Choroid plexus epithelial cell (primary cell): ENCODE measurements around the gene APC2.
A peak's percentile ranks its signal among the peaks of the same experiment; 100 is the strongest.
"Not testable (repeated sequence)": the region's sequence is repeated elsewhere in the genome, so short reads cannot be mapped to it uniquely, and the experiment has no call there.

Source experiments
- DNase-seq: peaks from one replicate; pipeline ENCODE4 v3.0.0-alpha.2; 2010; ENCODE audit warnings: low read depth
- H3K4me3 ChIP-seq: 2 replicates; pipeline ENCODE4 v1.5.1; 2011; ENCODE audit warnings: low read depth, mild to moderate bottlenecking, control low read depth, low read length, moderate library complexity
- TF ChIP-seq, protein P1 (sequence below): conservative IDR thresholded peaks from 2 replicates; pipeline ENCODE4 v1.5.1; 2011; ENCODE audit warnings: low read depth, mild to moderate bottlenecking, control low read depth, inconsistent platforms, low read length, moderate library complexity

Gene APC2

DNA sequence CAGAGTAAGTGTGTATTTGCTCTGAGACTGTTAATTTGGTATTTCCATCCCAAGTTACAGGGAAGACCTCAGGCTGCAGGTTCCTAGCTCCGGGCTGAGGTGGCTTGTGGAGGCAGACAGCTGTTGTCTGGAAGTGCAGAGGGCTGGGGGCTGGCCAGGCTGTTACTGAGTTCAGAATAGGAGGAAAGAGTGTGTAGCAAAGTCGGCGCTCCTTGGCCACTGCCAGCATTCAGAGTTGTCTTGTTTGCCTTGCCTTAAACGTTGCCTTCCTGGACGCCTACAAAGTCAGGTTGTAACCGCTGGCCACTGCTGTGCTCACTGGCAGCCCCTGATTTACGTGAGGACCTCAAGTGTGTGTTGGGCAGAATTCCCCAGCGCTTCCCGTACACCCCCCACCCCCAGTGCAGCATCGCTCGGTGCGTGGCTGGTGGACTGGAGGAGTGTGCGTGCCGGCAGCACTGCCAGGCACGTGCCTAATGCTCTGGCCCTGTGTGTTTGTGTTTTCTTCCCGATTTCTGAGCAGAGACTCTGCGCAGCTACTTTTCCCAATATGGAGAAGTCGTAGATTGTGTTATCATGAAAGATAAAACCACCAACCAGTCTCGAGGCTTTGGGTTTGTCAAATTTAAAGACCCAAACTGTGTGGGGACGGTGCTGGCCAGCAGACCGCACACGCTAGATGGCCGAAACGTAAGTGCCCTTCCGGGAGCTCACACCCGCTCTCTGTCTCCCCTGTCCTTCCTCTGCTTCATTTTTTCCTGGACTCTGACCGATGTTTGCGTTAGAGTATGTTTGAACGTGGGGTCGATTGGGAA lies 32.0 kb upstream of the APC2 start:
- TF ChIP-seq, protein P1, sequence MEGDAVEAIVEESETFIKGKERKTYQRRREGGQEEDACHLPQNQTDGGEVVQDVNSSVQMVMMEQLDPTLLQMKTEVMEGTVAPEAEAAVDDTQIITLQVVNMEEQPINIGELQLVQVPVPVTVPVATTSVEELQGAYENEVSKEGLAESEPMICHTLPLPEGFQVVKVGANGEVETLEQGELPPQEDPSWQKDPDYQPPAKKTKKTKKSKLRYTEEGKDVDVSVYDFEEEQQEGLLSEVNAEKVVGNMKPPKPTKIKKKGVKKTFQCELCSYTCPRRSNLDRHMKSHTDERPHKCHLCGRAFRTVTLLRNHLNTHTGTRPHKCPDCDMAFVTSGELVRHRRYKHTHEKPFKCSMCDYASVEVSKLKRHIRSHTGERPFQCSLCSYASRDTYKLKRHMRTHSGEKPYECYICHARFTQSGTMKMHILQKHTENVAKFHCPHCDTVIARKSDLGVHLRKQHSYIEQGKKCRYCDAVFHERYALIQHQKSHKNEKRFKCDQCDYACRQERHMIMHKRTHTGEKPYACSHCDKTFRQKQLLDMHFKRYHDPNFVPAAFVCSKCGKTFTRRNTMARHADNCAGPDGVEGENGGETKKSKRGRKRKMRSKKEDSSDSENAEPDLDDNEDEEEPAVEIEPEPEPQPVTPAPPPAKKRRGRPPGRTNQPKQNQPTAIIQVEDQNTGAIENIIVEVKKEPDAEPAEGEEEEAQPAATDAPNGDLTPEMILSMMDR, result no peak
- H3K4me3 ChIP-seq, result no peak overlapping the region
- DNase-seq, result peak; percentile 18

DNA sequence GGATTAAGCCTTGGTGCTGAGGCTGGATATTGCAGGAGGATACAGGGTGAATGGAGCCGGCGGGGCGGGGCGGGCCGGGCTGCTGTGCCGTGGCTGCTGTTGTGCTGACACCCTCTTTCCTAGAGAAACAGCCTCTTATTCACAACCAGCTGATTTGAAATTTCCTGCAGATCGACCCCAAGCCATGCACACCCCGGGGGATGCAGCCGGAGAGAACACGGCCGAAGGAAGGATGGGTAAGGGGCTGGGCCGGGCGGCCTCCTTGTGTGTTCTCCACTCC lies 31.5 kb upstream of the APC2 start:
- TF ChIP-seq, protein P1, result no peak
- no peak overlapping the region for H3K4me3 ChIP-seq
- DNase-seq, result no peak

DNA sequence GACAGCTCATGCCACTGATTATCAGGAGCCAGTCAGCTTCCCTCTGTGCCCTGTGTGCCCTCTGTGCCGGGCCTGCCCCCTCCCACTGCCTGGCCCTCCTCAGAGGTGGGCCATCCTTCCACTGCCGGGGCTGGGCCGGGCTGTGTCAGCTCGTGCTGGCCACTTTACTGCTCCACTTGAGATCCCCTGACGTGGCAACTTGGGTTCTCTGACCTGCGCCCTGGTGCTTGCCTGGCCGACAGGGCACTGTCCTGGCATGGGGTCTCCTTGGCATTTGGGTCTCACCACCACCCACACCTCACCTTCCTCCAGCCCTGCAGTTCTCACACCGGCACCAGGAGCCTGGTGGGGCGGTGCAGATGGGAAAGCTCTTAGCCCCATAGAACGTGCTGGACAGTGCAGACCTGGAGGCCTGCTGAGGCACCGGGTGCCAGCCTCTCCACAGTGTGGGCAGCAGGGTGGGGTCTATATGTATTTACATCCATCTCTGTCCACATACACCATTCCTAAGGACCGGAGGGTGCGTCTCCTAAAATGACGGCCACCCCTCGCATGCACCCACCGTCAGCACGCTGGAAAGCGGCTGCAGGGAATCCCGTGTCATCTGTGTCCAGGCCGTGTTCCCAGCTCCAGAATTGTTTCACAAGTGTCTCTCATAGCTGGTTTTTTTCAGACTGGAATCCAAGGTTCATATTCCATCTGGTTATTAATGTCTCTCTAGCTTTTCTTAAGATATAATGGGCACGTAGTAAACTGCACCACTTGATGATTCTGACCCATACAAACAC lies 30.8 kb upstream of the APC2 start:
- no peak overlapping the region for H3K4me3 ChIP-seq
- no peak for DNase-seq
- TF ChIP-seq, protein P1, result no peak

DNA sequence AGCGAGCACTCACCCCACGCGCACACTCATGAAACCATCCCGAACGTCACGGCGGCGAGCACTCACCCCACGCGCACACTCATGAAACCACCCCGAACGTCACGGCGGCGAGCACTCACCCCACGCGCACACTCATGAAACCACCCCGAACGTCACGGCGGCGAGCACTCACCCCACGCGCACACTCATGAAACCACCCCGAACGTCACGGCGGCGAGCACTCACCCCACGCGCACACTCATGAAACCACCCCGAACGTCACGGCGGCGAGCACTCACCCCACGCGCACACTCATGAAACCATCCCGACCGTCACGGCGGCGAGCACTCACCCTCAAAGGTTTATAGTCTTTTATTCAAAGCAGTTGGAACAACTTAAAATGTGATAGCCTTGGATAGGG lies 29.8 kb upstream of the APC2 start:
- DNase-seq, H3K4me3 ChIP-seq: not testable (repeated sequence)

DNA sequence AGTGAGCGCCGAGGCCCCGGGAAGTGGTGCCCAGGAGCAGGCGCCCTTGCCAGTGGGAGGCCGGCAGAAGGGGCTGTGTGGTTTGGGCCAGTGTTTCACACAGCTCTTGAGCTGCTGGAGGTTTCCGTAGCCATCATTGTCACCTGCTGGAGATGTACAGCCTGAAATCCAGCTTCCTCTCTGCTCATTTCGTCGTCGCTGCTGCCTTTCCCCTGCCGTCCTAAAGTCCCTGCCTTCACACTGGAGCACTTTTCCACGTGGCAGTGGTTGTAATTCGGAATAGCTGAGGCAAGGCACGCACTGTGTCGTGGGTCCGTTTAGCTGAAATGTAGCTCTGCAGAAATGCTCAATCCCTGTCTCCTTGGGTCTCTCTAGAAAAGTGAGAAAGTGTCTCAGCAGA lies 29.3 kb upstream of the APC2 start:
- no peak for DNase-seq
- TF ChIP-seq, protein P1, result no peak
- no peak overlapping the region for H3K4me3 ChIP-seq

DNA sequence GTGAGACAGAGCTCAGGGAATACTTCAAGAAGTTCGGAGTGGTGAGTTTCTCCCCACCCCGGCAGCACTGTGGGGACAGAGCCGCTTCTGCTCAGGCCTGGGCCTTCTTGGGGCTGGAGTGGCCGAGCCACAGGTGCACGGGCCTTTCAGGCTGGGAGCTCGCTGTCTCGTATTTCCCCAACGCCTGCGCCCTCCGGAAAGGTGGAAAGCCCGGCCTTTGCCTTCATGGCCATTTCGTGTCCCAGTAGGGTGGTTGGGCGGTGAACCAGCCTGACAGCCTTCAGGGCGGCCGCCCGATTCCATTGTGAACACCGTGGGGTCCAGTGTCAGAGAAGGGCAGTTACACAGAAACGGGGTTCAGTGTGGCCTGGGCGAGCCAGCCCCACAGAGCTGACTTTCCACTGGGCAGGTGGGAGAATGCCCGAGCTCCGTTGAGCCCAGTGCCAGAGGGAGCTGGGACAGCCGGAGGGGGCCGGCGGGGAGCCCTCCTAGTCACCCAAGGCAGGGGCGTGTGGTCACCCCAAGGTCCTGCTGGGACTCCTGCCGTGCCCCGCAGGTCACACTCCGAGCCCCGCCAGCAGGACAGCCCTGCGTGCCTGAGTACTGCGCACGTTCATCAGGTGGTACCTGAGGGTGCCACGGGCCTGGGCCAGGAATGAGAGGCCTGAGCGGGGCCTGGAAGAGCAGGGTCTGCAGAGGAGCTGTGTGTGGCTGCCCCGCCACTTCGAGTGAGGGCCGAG lies 28.5 kb upstream of the APC2 start:
- no peak for DNase-seq
- TF ChIP-seq, protein P1, result no peak
- no peak overlapping the region for H3K4me3 ChIP-seq

DNA sequence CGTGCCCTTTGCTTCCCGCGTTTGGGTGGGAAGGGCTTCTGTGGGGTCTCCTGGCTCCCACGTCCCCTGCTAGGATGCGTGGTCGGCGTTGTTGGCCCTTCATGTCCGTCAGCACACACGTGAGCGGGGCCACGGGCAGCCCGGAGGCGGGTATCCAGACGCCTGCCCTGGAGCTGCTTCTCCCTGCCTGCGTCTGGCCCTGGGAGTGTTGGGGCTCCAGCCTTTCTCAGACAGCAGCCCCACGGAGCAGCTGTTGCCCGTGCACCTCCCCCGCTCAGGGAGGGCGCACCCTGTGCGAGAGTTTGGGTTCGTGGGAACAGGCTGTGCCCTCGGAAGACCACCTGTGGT lies 28.0 kb upstream of the APC2 start:
- DNase-seq, result no peak
- H3K4me3 ChIP-seq, result no peak overlapping the region
- TF ChIP-seq, protein P1, result no peak
